IPS-15b (cell line): ENCODE measurements around the gene CEACAM18.
"Not testable (repeated sequence)": the region's sequence is repeated elsewhere in the genome, so short reads cannot be mapped to it uniquely, and the experiment has no call there.

ENCODE experiments used
- H3K27me3 ChIP-seq: one replicate; pipeline ENCODE4 v1.6.1; 2013; ENCODE audit warnings: low read length; ENCODE audit not compliant: control insufficient read depth, insufficient read depth
- H3K36me3 ChIP-seq: one replicate; pipeline ENCODE4 v1.6.1; 2013; ENCODE audit warnings: low read length; ENCODE audit not compliant: control insufficient read depth, insufficient read depth
- H3K4me1 ChIP-seq: one replicate; pipeline ENCODE4 v1.6.1; 2013; ENCODE audit warnings: mild to moderate bottlenecking, low read length; ENCODE audit not compliant: control insufficient read depth, insufficient read depth
- H3K4me3 ChIP-seq: one replicate; pipeline ENCODE4 v1.5.1; 2013; ENCODE audit warnings: low read depth, low read length
- H3K9ac ChIP-seq: one replicate; pipeline ENCODE4 v1.6.1; 2013; ENCODE audit warnings: low read depth, mild to moderate bottlenecking, low read length
- H3K9me3 ChIP-seq: one replicate; pipeline ENCODE4 v1.6.1; 2013; ENCODE audit warnings: mild to moderate bottlenecking, low read length; ENCODE audit not compliant: control insufficient read depth, insufficient read depth

The CEACAM18 gene

GRCh38 chr19:51463976-51464581 is 14.3 kb upstream of the CEACAM18 start:
- H3K4me1 ChIP-seq, H3K36me3 ChIP-seq, H3K4me3 ChIP-seq, H3K9me3 ChIP-seq, H3K9ac ChIP-seq: not testable (repeated sequence)
- peaks cover 41% of the 10 kb centered on the region for H3K27me3 ChIP-seq

GRCh38 chr19:51466723-51467122 is 11.6 kb upstream of the CEACAM18 start:
- Histone ChIP-seq H3K27me3 (peaks cover 41% of the 10 kb centered on the region), H3K9me3 (no peaks in the 10 kb centered on the region), H3K9ac (no peak overlapping the region), H3K4me1 (no peaks in the 10 kb centered on the region), H3K4me3 (no peak overlapping the region), H3K36me3 (no peaks in the 10 kb centered on the region)

GRCh38 chr19:51467864-51468544 is 10.3 kb upstream of the CEACAM18 start:
- Histone ChIP-seq H3K36me3 (no peaks in the 10 kb centered on the region), H3K9ac (no peak overlapping the region), H3K4me1 (no peaks in the 10 kb centered on the region), H3K9me3 (no peaks in the 10 kb centered on the region), H3K27me3 (peaks cover 38% of the 10 kb centered on the region), H3K4me3 (no peak overlapping the region)

- H3K4me1 ChIP-seq = no peaks in the 10 kb centered on the region
- H3K9ac ChIP-seq = no peak overlapping the region
- H3K36me3 ChIP-seq = no peaks in the 10 kb centered on the region
- H3K9me3 ChIP-seq = no peaks in the 10 kb centered on the region
- H3K27me3 ChIP-seq = peaks cover 36% of the 10 kb centered on the region
- H3K4me3 ChIP-seq = no peak overlapping the region
Measured at GRCh38 chr19:51468545-51468920, 9.8 kb upstream of the CEACAM18 start.

GRCh38 chr19:51469162-51469561 is 9.2 kb upstream of the CEACAM18 start:
- no peak overlapping the region for H3K4me3 ChIP-seq
- no peak overlapping the region for H3K9ac ChIP-seq
- H3K27me3 ChIP-seq = peaks cover 36% of the 10 kb centered on the region
- H3K9me3 ChIP-seq = no peaks in the 10 kb centered on the region
- H3K4me1 ChIP-seq = no peaks in the 10 kb centered on the region
- no peaks in the 10 kb centered on the region for H3K36me3 ChIP-seq

- Histone ChIP-seq H3K4me1 (no peaks in the 10 kb centered on the region), H3K4me3 (no peak overlapping the region), H3K9ac (no peak overlapping the region), H3K27me3 (peaks cover 36% of the 10 kb centered on the region), H3K9me3 (no peaks in the 10 kb centered on the region), H3K36me3 (no peaks in the 10 kb centered on the region)
Measured at GRCh38 chr19:51469629-51470028, 8.7 kb upstream of the CEACAM18 start.

- no peaks in the 10 kb centered on the region for H3K36me3 ChIP-seq
- H3K9ac ChIP-seq = no peak overlapping the region
- no peak overlapping the region for H3K4me3 ChIP-seq
- no peaks in the 10 kb centered on the region for H3K9me3 ChIP-seq
- H3K27me3 ChIP-seq = peaks cover 28% of the 10 kb centered on the region
- H3K4me1 ChIP-seq = no peaks in the 10 kb centered on the region
Measured at GRCh38 chr19:51470966-51471365, 7.4 kb upstream of the CEACAM18 start.

- Histone ChIP-seq H3K4me3 (no peak overlapping the region), H3K9ac (no peak overlapping the region), H3K36me3 (no peaks in the 10 kb centered on the region), H3K27me3 (peaks cover 23% of the 10 kb centered on the region), H3K4me1 (no peaks in the 10 kb centered on the region), H3K9me3 (no peaks in the 10 kb centered on the region)
Measured at GRCh38 chr19:51471527-51471926, 6.8 kb upstream of the CEACAM18 start.

GRCh38 chr19:51472607-51473006 is 5.7 kb upstream of the CEACAM18 start:
- H3K36me3 ChIP-seq = no peaks in the 10 kb centered on the region
- H3K27me3 ChIP-seq = peaks cover 12% of the 10 kb centered on the region
- H3K4me1 ChIP-seq = no peaks in the 10 kb centered on the region
- no peak overlapping the region for H3K9ac ChIP-seq
- H3K9me3 ChIP-seq = no peaks in the 10 kb centered on the region
- no peak overlapping the region for H3K4me3 ChIP-seq

- Histone ChIP-seq H3K27me3 (peaks cover 7% of the 10 kb centered on the region), H3K9ac (no peak overlapping the region), H3K36me3 (no peaks in the 10 kb centered on the region), H3K9me3 (no peaks in the 10 kb centered on the region), H3K4me3 (no peak overlapping the region), H3K4me1 (no peaks in the 10 kb centered on the region)
Measured at GRCh38 chr19:51473009-51473707, 5.2 kb upstream of the CEACAM18 start.

GRCh38 chr19:51476164-51476563 is 2.2 kb upstream of the CEACAM18 start:
- Histone ChIP-seq H3K4me1 (no peaks in the 10 kb centered on the region), H3K27me3 (peaks cover 4% of the 10 kb centered on the region), H3K9me3 (no peaks in the 10 kb centered on the region), H3K36me3 (no peaks in the 10 kb centered on the region), H3K9ac (no peak overlapping the region), H3K4me3 (no peak overlapping the region)

GRCh38 chr19:51477344-51477743 is 995 bp upstream of the CEACAM18 start:
- Histone ChIP-seq H3K27me3 (peaks cover 4% of the 10 kb centered on the region), H3K9me3 (no peaks in the 10 kb centered on the region), H3K36me3 (no peaks in the 10 kb centered on the region)

More at GRCh38 chr19:51477344-51477743, 995 bp upstream of the CEACAM18 start:
- no peak overlapping the region for H3K4me3 ChIP-seq
- no peak overlapping the region for H3K9ac ChIP-seq
- no peaks in the 10 kb centered on the region for H3K4me1 ChIP-seq
